ENCODE measurements around the gene HTT. TPM values are rescaled to one million over a fixed set of nuclear protein-coding genes. Genes with fewer than 3 reads are reported as not detected.

The HTT gene
- total RNA-seq, 1 experiment from 2014 or later, result 66.8 TPM

GRCh38 chr4:3034231-3034630 lies 40.2 kb upstream of the HTT start:
- POLR2A ChIA-PET (ENCODE audit: low non-redundant PET), result no interaction called here
- no peak for DNase-seq (ENCODE audit: low spot score)
- CTCF ChIA-PET, result no interaction called here

GRCh38 chr4:3035249-3035648 lies 39.2 kb upstream of the HTT start:
- H3K9me3 ChIP-seq (ENCODE audit: low read depth, low read length, poor library complexity, severe bottlenecking), result no peaks in the 10 kb centered on the region
- POLR2A ChIA-PET (ENCODE audit: low non-redundant PET), result no interaction called here
- no peak overlapping the region for H3K4me3 ChIP-seq (ENCODE audit: low read depth, low read length, poor library complexity, severe bottlenecking)
- no peaks in the 10 kb centered on the region for H3K27me3 ChIP-seq (replicated peaks; ENCODE audit: insufficient read depth, low read depth, low read length, poor library complexity)
- no TSS peak for BruUV-seq (replicated peaks)
- no peak for DNase-seq (ENCODE audit: low spot score)
- CTCF ChIA-PET, result no interaction called here
- no peak overlapping the region for H3K27ac ChIP-seq (ENCODE audit: low read depth, low read length, poor library complexity, severe bottlenecking)
- H3K36me3 ChIP-seq (ENCODE audit: insufficient read depth, low read length, poor library complexity, severe bottlenecking), result no peaks in the 10 kb centered on the region
- H3K4me1 ChIP-seq (ENCODE audit: insufficient read depth, low read length, poor library complexity, severe bottlenecking), result no peaks in the 10 kb centered on the region
- TF ChIP-seq EZH2 (IDR thresholded peaks at IDR 0.05; ENCODE audit: borderline replicate concordance, low read depth, low read length, poor library complexity, severe bottlenecking), result no peak
- TF ChIP-seq, protein P1, sequence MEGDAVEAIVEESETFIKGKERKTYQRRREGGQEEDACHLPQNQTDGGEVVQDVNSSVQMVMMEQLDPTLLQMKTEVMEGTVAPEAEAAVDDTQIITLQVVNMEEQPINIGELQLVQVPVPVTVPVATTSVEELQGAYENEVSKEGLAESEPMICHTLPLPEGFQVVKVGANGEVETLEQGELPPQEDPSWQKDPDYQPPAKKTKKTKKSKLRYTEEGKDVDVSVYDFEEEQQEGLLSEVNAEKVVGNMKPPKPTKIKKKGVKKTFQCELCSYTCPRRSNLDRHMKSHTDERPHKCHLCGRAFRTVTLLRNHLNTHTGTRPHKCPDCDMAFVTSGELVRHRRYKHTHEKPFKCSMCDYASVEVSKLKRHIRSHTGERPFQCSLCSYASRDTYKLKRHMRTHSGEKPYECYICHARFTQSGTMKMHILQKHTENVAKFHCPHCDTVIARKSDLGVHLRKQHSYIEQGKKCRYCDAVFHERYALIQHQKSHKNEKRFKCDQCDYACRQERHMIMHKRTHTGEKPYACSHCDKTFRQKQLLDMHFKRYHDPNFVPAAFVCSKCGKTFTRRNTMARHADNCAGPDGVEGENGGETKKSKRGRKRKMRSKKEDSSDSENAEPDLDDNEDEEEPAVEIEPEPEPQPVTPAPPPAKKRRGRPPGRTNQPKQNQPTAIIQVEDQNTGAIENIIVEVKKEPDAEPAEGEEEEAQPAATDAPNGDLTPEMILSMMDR (conservative IDR thresholded peaks at IDR 0.05; ENCODE audit: low read depth, low read length), result no peak
- intact Hi-C loops (cut with micrococcal nuclease; ENCODE audit: unreplicated experiment), result loop anchor here (10.0 kb wide), 1 partner anchor 270 kb away; no protein-coding TSS in a partner anchor

More at GRCh38 chr4:3034231-3034630, 40.2 kb upstream of the HTT start:
- Histone ChIP-seq H3K36me3 (ENCODE audit: insufficient read depth, low read length, poor library complexity, severe bottlenecking) (no peaks in the 10 kb centered on the region), H3K4me1 (ENCODE audit: insufficient read depth, low read length, poor library complexity, severe bottlenecking) (no peaks in the 10 kb centered on the region), H3K27ac (ENCODE audit: low read depth, low read length, poor library complexity, severe bottlenecking) (no peak overlapping the region), H3K9me3 (ENCODE audit: low read depth, low read length, poor library complexity, severe bottlenecking) (no peaks in the 10 kb centered on the region), H3K4me3 (ENCODE audit: low read depth, low read length, poor library complexity, severe bottlenecking) (no peak overlapping the region), H3K27me3 (replicated peaks; ENCODE audit: insufficient read depth, low read depth, low read length, poor library complexity) (no peaks in the 10 kb centered on the region)
- no peak for TF ChIP-seq EZH2 (IDR thresholded peaks at IDR 0.05; ENCODE audit: borderline replicate concordance, low read depth, low read length, poor library complexity, severe bottlenecking)
- TF ChIP-seq, protein P1 (conservative IDR thresholded peaks at IDR 0.05; ENCODE audit: low read depth, low read length), result no peak
- intact Hi-C loops (cut with micrococcal nuclease; ENCODE audit: unreplicated experiment), result loop anchor here (10.0 kb wide), 1 partner anchor 269 kb away; no protein-coding TSS in a partner anchor
- BruUV-seq (replicated peaks), result no TSS peak

DNA sequence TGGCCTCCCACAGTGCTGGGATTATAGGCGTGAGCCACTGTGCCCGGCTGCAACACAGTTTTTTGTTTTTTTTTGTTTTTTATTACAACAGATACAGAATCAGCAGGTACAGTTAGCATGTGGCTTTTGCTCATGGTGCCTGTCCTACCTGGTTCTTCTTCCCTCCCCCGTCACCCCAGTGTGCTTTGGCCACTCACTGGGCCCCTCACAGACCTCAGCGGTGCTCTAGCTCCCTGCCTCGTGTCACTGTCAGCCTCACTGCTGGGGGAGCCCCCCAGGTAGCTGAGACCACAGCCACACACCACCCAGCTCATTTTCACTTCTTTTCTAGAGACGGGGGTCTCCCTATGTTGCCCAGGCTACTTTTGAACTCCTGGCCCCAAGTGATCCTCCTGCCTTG lies 38.8 kb upstream of the HTT start:
- intact Hi-C loops (cut with micrococcal nuclease; ENCODE audit: unreplicated experiment), result loop anchor here (10.0 kb wide), 1 partner anchor 271 kb away; no protein-coding TSS in a partner anchor
- no peaks in the 10 kb centered on the region for H3K9me3 ChIP-seq (ENCODE audit: low read depth, low read length, poor library complexity, severe bottlenecking)
- H3K4me3 ChIP-seq (ENCODE audit: low read depth, low read length, poor library complexity, severe bottlenecking), result no peak overlapping the region
- no peak for DNase-seq (ENCODE audit: low spot score)
- POLR2A ChIA-PET (ENCODE audit: low non-redundant PET), result no interaction called here
- no peak overlapping the region for H3K27ac ChIP-seq (ENCODE audit: low read depth, low read length, poor library complexity, severe bottlenecking)
- CTCF ChIA-PET, result no interaction called here
- H3K4me1 ChIP-seq (ENCODE audit: insufficient read depth, low read length, poor library complexity, severe bottlenecking), result no peaks in the 10 kb centered on the region
- BruUV-seq (replicated peaks), result no TSS peak
- no peaks in the 10 kb centered on the region for H3K36me3 ChIP-seq (ENCODE audit: insufficient read depth, low read length, poor library complexity, severe bottlenecking)
- TF ChIP-seq, protein P1 (conservative IDR thresholded peaks at IDR 0.05; ENCODE audit: low read depth, low read length), result no peak
- H3K27me3 ChIP-seq (replicated peaks; ENCODE audit: insufficient read depth, low read depth, low read length, poor library complexity), result no peaks in the 10 kb centered on the region
